Measurements from ENCODE around the gene CLPX.

- no peak for TF ChIP-seq POLR2A (IDR thresholded peaks at IDR 0.05)
- TF ChIP-seq CTCF (IDR thresholded peaks at IDR 0.05): no peak
These were observed 79.0 kb downstream of the CLPX start for GRCh38 chr15:65106011-65106590.

All from right lobe of liver (tissue), 4 donors.